Rectal smooth muscle tissue (tissue), 1 donor: ENCODE data around the gene ADGRA1.

Source experiments
- H3K27ac ChIP-seq: one replicate; pipeline ENCODE4 v1.7.0; 2013; ENCODE audit warnings: low read depth, low read length, inconsistent platforms
- H3K27me3 ChIP-seq: one replicate; pipeline ENCODE4 v1.7.0; 2013; ENCODE audit warnings: low read length; ENCODE audit not compliant: control insufficient read depth, insufficient read depth
- H3K36me3 ChIP-seq: one replicate; pipeline ENCODE4 v1.7.0; 2013; ENCODE audit warnings: low read length; ENCODE audit not compliant: control insufficient read depth, insufficient read depth
- H3K4me1 ChIP-seq: one replicate; pipeline ENCODE4 v1.7.0; 2013; ENCODE audit warnings: low read length; ENCODE audit not compliant: control insufficient read depth, insufficient read depth
- H3K4me3 ChIP-seq: one replicate; pipeline ENCODE4 v1.7.0; 2013; ENCODE audit warnings: low read length
- H3K9ac ChIP-seq: one replicate; pipeline ENCODE4 v1.7.0; 2013; ENCODE audit warnings: low read length

ADGRA1 gene

GRCh38 chr10:133179651-133180050 is 91.9 kb downstream of the ADGRA1 start:
- no peaks in the 10 kb centered on the region for H3K27me3 ChIP-seq
- H3K27ac ChIP-seq = no peak overlapping the region
- no peak overlapping the region for H3K4me3 ChIP-seq
- no peaks in the 10 kb centered on the region for H3K36me3 ChIP-seq
- no peaks in the 10 kb centered on the region for H3K4me1 ChIP-seq
- H3K9ac ChIP-seq = no peak overlapping the region

- Histone ChIP-seq H3K36me3 (no peaks in the 10 kb centered on the region), H3K4me3 (no peak overlapping the region), H3K9ac (no peak overlapping the region), H3K27me3 (no peaks in the 10 kb centered on the region), H3K27ac (no peak overlapping the region), H3K4me1 (no peaks in the 10 kb centered on the region)
These were observed 92.7 kb downstream of the ADGRA1 start for GRCh38 chr10:133180192-133180964.

- Histone ChIP-seq H3K27ac (no peak overlapping the region), H3K9ac (no peak overlapping the region), H3K4me1 (no peaks in the 10 kb centered on the region), H3K4me3 (no peak overlapping the region), H3K27me3 (no peaks in the 10 kb centered on the region), H3K36me3 (no peaks in the 10 kb centered on the region)
These were observed 93.4 kb downstream of the ADGRA1 start for GRCh38 chr10:133180965-133181639.
